Measurements from ENCODE around the gene PAQR5. TPM values are rescaled to one million over a fixed set of nuclear protein-coding genes. Genes with fewer than 3 reads are reported as not detected.

PAQR5 gene
- total and polyA plus RNA-seq, 4 donors = 0.19 to 1.1 (median 0.53) TPM

DNA sequence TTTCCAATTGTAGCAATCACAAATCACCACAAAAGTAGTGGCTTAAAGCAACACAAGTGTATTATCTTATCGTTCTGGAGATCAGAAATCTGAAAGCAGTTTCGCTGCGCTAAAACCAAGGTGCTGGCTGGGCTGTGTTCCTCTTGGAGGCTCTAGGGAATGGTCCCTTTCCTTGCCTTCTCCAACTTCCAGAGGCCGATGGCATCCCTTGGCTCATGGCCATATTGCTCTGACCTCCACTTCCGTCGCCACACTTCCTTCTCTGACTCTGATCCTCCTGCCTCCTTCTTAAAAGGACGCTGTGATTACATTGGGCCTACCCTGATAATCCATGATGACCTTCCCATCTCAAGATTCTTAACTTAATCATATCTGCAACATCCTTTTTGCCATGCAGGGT is 10.7 kb upstream of the PAQR5 start:
- no peaks in the 10 kb centered on the region for H3K27me3 ChIP-seq (ENCODE audit: control insufficient read depth in 4 of 4, insufficient read depth in 4 of 4, low read length in 3 of 4)
- TF ChIP-seq, protein P1, sequence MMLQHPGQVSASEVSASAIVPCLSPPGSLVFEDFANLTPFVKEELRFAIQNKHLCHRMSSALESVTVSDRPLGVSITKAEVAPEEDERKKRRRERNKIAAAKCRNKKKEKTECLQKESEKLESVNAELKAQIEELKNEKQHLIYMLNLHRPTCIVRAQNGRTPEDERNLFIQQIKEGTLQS (IDR thresholded peaks at IDR 0.05) = no peak
- TF ChIP-seq, protein P2, sequence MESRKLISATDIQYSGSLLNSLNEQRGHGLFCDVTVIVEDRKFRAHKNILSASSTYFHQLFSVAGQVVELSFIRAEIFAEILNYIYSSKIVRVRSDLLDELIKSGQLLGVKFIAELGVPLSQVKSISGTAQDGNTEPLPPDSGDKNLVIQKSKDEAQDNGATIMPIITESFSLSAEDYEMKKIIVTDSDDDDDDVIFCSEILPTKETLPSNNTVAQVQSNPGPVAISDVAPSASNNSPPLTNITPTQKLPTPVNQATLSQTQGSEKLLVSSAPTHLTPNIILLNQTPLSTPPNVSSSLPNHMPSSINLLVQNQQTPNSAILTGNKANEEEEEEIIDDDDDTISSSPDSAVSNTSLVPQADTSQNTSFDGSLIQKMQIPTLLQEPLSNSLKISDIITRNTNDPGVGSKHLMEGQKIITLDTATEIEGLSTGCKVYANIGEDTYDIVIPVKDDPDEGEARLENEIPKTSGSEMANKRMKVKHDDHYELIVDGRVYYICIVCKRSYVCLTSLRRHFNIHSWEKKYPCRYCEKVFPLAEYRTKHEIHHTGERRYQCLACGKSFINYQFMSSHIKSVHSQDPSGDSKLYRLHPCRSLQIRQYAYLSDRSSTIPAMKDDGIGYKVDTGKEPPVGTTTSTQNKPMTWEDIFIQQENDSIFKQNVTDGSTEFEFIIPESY (IDR thresholded peaks at IDR 0.05) = no peak
- TF ChIP-seq HNF4A (conservative IDR thresholded peaks at IDR 0.05) = no peak
- no peak for TF ChIP-seq JUND (IDR thresholded peaks at IDR 0.05)
- no peak for TF ChIP-seq YY1 (IDR thresholded peaks at IDR 0.05)
- peak; percentile 10 for DNase-seq (ENCODE audit: low spot score)
- no peak overlapping the region for H3K27ac ChIP-seq (ENCODE audit: low read depth in 1 of 2, low read length in 2 of 2)
- WGBS = 84% methylated on average over 7 of the region's 7 CpGs
- no peak overlapping the region for H3K4me3 ChIP-seq (ENCODE audit: low read depth in 1 of 3, low read length in 3 of 3)
- no peaks in the 10 kb centered on the region for H3K36me3 ChIP-seq (ENCODE audit: control insufficient read depth in 4 of 4, insufficient read depth in 3 of 4, low read depth in 1 of 4, low read length in 3 of 4)
- H3K9me3 ChIP-seq (ENCODE audit: control insufficient read depth in 4 of 4, low read length in 3 of 4) = no peaks in the 10 kb centered on the region
- peaks cover 1 to 9% (median 7%) of the 10 kb centered on the region in 4 donors for H3K4me1 ChIP-seq (ENCODE audit: control insufficient read depth in 4 of 4, insufficient read depth in 4 of 4, low read length in 3 of 4)
- no peak overlapping the region for H3K9ac ChIP-seq (ENCODE audit: low read depth in 1 of 2, low read length in 2 of 2)

DNA sequence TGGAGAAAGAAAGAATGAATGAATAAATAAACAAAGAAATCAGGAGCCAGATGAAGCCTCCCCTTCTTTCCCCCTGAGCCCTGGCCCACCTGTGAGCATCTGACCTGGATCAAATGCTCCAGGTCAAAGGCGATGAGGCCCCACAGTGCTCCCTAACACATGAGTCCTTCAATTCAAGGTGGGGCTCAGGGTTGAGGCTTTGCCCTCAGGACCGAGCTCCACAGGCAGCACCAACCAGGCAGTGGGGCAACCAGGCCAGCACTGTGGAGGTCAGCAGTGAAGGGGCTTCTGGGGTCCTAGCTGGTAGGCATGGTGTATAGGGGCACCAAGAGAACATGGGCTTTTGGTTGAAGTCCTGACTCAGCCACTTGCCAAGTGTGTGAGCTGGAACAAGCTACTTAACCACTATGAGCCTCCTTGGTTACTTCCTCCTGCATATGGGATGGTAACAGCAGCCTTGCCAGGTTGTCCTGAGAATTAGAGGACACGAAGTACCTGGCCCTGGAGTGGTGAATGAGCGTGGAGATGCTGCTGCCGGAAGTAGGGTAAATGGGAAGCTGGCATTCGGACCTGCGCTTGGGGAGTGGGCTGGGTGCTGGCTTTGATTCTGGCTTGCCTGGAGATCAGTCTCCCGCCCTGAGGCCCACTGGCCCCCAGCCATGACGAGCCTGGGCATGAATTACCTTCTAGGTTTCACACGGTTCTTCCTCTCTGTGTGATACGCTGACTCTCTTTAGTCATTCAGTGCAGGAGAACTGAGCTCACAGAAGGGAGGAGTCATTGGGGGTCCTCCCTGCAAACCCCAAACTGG is 10.0 kb upstream of the PAQR5 start:
- 93% methylated on average over 11 of the region's 11 CpGs for WGBS

DNA sequence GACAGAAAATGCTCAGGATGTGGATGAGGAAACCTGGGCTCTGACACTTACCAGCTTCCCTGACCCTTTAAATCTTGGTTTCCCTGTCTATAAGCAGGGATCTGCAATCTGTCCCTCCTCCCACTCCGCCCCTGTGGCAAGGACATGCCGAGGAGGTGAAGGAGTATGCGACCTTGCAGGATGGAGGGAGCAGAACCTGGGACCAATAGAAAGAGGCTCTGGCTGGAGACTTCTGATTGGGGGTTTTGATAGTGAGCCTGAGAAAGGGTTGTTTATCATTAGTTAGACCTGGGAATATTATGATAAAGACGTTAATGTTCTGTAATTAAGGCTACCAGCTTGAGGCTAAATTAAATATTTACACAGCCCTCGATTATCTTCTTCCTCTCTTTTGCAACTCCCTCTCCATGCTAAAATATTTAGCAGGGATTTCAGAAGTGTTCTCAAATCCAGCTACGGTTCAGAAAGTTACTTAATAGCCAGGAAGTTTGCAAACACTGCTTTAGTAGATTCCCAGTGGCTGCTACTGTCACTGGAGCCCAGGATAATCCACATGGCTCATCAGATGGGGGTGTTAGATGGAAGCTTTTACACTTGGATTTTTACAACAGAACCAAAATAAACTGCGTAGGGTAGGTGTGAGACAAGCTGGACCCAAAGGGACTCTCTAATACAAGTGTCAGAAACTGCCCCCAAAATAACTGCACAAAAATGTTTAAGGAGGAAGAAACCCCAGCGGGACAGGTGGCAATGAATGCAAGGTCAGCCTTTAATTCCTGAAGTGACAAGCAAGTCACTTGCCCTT is 9.2 kb upstream of the PAQR5 start:
- WGBS = 32% methylated on average over 8 of the region's 8 CpGs
- H3K27ac ChIP-seq (ENCODE audit: low read depth in 1 of 2, low read length in 2 of 2) = no peak overlapping the region

More for the DNA sequence above, 10.0 kb upstream of the PAQR5 start:
- Histone ChIP-seq H3K27ac (ENCODE audit: low read depth in 1 of 2, low read length in 2 of 2) (no peak overlapping the region), H3K9ac (ENCODE audit: low read depth in 1 of 2, low read length in 2 of 2) (no peak overlapping the region), H3K36me3 (ENCODE audit: control insufficient read depth in 4 of 4, insufficient read depth in 3 of 4, low read depth in 1 of 4, low read length in 3 of 4) (no peaks in the 10 kb centered on the region), H3K27me3 (ENCODE audit: control insufficient read depth in 4 of 4, insufficient read depth in 4 of 4, low read length in 3 of 4) (no peaks in the 10 kb centered on the region), H3K9me3 (ENCODE audit: control insufficient read depth in 4 of 4, low read length in 3 of 4) (no peaks in the 10 kb centered on the region), H3K4me3 (ENCODE audit: low read depth in 1 of 3, low read length in 3 of 3) (no peak overlapping the region), H3K4me1 (ENCODE audit: control insufficient read depth in 4 of 4, insufficient read depth in 4 of 4, low read length in 3 of 4) (peaks cover 1 to 9% (median 7%) of the 10 kb centered on the region in 4 donors)
- peak; percentile 17 for DNase-seq (ENCODE audit: low spot score)
- TF ChIP-seq RAD21 (IDR thresholded peaks at IDR 0.05) (no peak), SP1 (IDR thresholded peaks at IDR 0.05) (no peak), FOXA2 (IDR thresholded peaks at IDR 0.05) (no peak), EGR1 (IDR thresholded peaks at IDR 0.05; ENCODE audit: low read depth in 2 of 2) (no peak)

More for the DNA sequence above, 9.2 kb upstream of the PAQR5 start:
- TF ChIP-seq EGR1 (IDR thresholded peaks at IDR 0.05; ENCODE audit: low read depth in 2 of 2) (no peak), FOXA2 (IDR thresholded peaks at IDR 0.05) (no peak), NR2F2 (IDR thresholded peaks at IDR 0.05) (no peak), RAD21 (IDR thresholded peaks at IDR 0.05) (no peak), RXRA (IDR thresholded peaks at IDR 0.05) (no peak), HNF4G (IDR thresholded peaks at IDR 0.05) (no peak), YY1 (IDR thresholded peaks at IDR 0.05) (no peak)
- TF ChIP-seq, protein P3, sequence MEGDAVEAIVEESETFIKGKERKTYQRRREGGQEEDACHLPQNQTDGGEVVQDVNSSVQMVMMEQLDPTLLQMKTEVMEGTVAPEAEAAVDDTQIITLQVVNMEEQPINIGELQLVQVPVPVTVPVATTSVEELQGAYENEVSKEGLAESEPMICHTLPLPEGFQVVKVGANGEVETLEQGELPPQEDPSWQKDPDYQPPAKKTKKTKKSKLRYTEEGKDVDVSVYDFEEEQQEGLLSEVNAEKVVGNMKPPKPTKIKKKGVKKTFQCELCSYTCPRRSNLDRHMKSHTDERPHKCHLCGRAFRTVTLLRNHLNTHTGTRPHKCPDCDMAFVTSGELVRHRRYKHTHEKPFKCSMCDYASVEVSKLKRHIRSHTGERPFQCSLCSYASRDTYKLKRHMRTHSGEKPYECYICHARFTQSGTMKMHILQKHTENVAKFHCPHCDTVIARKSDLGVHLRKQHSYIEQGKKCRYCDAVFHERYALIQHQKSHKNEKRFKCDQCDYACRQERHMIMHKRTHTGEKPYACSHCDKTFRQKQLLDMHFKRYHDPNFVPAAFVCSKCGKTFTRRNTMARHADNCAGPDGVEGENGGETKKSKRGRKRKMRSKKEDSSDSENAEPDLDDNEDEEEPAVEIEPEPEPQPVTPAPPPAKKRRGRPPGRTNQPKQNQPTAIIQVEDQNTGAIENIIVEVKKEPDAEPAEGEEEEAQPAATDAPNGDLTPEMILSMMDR (IDR thresholded peaks at IDR 0.05; ENCODE audit: low read depth, low read length, missing input control) = no peak
- TF ChIP-seq, protein P2 (IDR thresholded peaks at IDR 0.05) = no peak
- DNase-seq (ENCODE audit: low spot score) = peak; percentile 14
- Histone ChIP-seq H3K9ac (ENCODE audit: low read depth in 1 of 2, low read length in 2 of 2) (no peak overlapping the region), H3K27me3 (ENCODE audit: control insufficient read depth in 4 of 4, insufficient read depth in 4 of 4, low read length in 3 of 4) (no peaks in the 10 kb centered on the region), H3K4me1 (ENCODE audit: control insufficient read depth in 4 of 4, insufficient read depth in 4 of 4, low read length in 3 of 4) (peaks cover 1 to 9% (median 7%) of the 10 kb centered on the region in 4 donors), H3K4me3 (ENCODE audit: low read depth in 1 of 3, low read length in 3 of 3) (no peak overlapping the region), H3K36me3 (ENCODE audit: control insufficient read depth in 4 of 4, insufficient read depth in 3 of 4, low read depth in 1 of 4, low read length in 3 of 4) (no peaks in the 10 kb centered on the region), H3K9me3 (ENCODE audit: control insufficient read depth in 4 of 4, low read length in 3 of 4) (no peaks in the 10 kb centered on the region)

Data from liver (tissue), 9 donors.